ENCODE results near the gene VPS37C.

The VPS37C gene

DNA sequence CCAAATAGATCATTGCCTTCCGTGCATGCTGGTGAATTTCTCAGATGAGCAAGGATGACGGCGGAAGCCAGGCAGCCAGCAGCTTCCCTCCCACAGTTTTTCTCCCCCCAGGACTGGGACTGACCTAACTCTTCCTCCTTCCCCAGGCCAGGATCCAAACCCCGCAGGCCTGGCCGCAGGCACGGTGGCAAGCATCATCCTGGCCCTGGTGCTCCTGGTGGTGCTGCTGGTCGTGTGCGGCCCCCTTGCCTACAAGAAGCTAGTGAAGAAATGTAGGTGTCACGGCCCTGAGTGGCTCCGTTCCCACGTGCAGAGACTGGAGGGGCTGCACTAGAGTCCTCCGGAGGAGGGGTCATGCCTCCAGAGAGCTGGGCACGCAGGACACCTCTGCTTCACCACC is 38.5 kb downstream of the VPS37C start:
- H3K4me3 ChIP-seq (ENCODE audit: control insufficient read depth, low read depth, low read length) = no peak overlapping the region
- TF ChIP-seq, protein P1, sequence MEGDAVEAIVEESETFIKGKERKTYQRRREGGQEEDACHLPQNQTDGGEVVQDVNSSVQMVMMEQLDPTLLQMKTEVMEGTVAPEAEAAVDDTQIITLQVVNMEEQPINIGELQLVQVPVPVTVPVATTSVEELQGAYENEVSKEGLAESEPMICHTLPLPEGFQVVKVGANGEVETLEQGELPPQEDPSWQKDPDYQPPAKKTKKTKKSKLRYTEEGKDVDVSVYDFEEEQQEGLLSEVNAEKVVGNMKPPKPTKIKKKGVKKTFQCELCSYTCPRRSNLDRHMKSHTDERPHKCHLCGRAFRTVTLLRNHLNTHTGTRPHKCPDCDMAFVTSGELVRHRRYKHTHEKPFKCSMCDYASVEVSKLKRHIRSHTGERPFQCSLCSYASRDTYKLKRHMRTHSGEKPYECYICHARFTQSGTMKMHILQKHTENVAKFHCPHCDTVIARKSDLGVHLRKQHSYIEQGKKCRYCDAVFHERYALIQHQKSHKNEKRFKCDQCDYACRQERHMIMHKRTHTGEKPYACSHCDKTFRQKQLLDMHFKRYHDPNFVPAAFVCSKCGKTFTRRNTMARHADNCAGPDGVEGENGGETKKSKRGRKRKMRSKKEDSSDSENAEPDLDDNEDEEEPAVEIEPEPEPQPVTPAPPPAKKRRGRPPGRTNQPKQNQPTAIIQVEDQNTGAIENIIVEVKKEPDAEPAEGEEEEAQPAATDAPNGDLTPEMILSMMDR (IDR thresholded peaks at IDR 0.05; ENCODE audit: control insufficient read depth, insufficient read depth, low read depth, low read length, missing control alignments) = no peak
- DNase-seq (ENCODE audit: low read depth) = no peak

- no peak overlapping the region for H3K4me3 ChIP-seq (ENCODE audit: control insufficient read depth, low read depth, low read length)
- DNase-seq (ENCODE audit: low read depth) = no peak
- TF ChIP-seq, protein P1 (IDR thresholded peaks at IDR 0.05; ENCODE audit: control insufficient read depth, insufficient read depth, low read depth, low read length, missing control alignments) = no peak
These were observed 39.3 kb downstream of the VPS37C start for GRCh38 chr11:61121917-61122316.

GRCh38 chr11:61121192-61121831 is 39.9 kb downstream of the VPS37C start:
- TF ChIP-seq, protein P1 (IDR thresholded peaks at IDR 0.05; ENCODE audit: control insufficient read depth, insufficient read depth, low read depth, low read length, missing control alignments) = no peak
- H3K4me3 ChIP-seq (ENCODE audit: control insufficient read depth, low read depth, low read length) = no peak overlapping the region
- no peak for DNase-seq (ENCODE audit: low read depth)

GRCh38 chr11:61120706-61121191 is 40.5 kb downstream of the VPS37C start:
- TF ChIP-seq, protein P1 (IDR thresholded peaks at IDR 0.05; ENCODE audit: control insufficient read depth, insufficient read depth, low read depth, low read length, missing control alignments) = no peak
- H3K4me3 ChIP-seq (ENCODE audit: control insufficient read depth, low read depth, low read length) = no peak overlapping the region
- DNase-seq (ENCODE audit: low read depth) = no peak

DNA sequence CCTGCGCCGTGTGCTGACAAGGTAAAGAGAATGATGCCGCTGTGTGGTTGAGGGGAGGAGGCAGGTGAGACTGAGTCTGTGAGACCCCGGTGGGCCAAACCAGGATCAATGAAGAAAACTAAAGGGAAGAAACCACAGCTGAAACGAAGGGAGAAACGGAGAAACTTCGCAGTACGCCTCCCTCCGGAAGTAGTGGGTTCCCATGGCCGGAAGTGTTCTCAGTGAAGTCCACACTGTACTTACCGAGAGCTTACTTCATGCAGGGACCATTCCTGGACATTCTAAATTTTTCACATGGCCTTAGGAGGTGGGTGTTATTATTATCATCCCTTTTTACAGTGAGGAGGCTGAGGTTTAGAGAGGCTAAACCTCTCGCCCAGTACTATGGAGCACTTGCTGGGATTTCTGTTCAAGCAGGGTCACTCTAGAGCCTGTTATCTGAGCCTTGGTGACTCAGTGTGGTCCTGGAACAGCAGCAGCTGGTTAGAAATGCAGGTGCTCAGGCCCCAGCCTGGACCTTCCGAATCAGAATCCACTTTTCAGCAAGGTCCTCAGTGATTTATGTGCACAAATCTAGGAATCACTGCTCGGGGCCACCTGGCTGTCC is 41.0 kb downstream of the VPS37C start:
- H3K4me3 ChIP-seq (ENCODE audit: control insufficient read depth, low read depth, low read length) = no peak overlapping the region
- TF ChIP-seq, protein P1 (IDR thresholded peaks at IDR 0.05; ENCODE audit: control insufficient read depth, insufficient read depth, low read depth, low read length, missing control alignments) = no peak
- DNase-seq (ENCODE audit: low read depth) = no peak

GRCh38 chr11:61119571-61119970 is 41.7 kb downstream of the VPS37C start:
- no peak for DNase-seq (ENCODE audit: low read depth)
- no peak overlapping the region for H3K4me3 ChIP-seq (ENCODE audit: control insufficient read depth, low read depth, low read length)
- TF ChIP-seq, protein P1 (IDR thresholded peaks at IDR 0.05; ENCODE audit: control insufficient read depth, insufficient read depth, low read depth, low read length, missing control alignments) = no peak

All from AG09309 (cell line).